Stimulated activated CD4-positive, alpha-beta T cell treated with anti-CD3 and anti-CD28 coated beads, Interleukin-12 subunit alpha, Interleukin-12 subunit beta, amount 100 ng/mL, for 48 hours (primary cell): ENCODE measurements around the gene PHACTR1.

Experiments used
- DNase-seq, 3 donors: peaks; one replicate each; pipeline ENCODE4 v3.0.0-alpha.2; 2020; ENCODE audit warnings: low read depth in 2 of 3, low spot score in 1 of 3

PHACTR1 gene

DNA sequence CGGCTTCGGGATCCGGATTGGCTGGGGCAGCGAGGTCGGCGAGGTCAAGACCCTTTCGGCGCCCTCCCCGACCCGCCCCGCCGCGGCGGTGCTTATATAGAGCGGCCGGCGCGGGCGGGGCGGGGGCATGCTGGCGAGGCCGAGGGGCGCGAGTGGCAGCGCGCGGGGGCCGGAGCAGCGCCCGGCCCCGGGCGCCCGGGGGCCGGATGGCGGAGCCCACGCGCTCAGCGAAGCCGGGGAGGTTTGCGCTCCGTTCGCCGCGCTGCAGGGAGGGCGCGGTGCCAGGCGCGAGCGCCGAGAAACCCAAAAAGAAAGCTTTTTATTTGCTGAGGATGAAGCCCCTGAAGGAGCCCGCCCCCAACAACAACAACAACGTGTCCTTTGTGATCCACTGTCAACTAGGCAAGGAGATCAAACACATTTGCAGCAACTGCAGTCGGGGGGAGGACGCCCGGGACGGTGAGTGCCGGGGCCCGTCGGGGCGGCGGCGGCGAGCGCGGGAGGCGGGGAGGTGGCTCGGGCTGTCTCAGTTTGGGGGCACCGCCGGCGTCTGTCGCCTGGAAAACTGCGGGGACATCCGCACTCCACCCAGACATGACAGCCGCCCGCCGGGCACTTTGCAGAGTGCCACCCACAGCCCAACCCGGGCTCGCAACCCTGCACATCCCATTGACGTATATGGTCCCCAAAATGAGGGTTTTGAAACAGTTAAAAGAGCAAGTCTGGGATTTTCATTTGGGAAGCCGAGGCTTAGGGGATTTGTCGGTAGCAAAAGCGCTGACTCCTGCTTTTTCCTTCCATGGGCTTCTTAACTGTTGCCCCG lies 297.3 kb downstream of the PHACTR1 start:
- no peak for DNase-seq

DNA sequence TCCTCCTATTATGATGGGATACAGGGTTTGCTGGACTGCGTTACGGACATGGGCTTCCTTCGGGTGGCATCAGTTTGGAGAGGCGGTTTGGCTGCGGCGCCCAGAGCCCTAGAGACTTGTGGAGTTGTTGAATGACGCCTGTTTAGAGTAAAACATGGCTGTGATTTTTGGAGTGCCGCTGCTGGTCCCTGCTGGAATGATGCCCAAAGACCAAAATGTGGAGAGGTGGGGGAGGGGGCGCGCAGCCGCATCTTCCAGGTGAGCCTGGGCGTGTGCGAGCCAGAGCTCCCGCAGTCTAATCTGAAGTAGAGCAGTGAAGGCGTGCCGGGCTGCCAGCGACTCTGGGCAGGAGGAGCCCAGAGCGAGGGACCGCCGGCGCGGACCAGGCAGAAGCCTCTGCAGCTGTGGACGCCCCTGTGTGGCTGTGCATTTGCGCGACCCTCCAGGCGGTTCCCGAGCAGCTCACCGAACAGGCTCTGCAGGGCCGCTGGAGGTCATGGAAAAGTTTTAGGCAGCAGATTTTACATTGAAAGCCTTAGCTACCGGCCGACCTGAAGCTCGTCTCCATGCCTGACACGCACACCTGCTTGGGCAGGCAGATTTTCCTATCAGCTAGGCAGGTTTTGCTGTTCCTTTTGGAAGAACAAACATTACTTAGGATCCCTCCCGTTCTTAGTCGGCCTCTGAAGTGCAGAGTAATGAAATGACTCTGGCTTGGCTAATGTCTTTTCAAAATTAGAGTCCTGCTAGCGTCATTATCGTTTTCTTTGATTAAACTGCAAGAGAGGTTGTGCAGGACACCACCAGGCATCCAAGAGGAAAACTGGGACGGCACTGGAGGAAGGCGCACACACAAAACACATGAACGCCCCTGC lies 298.2 kb downstream of the PHACTR1 start:
- no peak for DNase-seq

DNA sequence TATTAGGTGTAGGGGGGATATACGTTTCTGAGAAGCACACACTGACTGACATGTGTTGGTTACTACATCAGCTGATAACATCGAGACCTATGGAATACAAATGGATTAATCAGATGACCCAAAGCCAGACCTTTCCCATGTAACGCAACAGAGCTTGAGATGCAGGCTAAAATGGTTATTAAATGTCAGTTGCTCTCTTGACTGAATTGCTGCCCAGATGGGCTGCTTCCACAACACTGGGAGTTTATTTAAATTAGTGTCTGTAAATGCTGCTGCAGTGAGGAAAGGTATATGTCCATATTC lies 298.8 kb downstream of the PHACTR1 start:
- no peak for DNase-seq

DNA sequence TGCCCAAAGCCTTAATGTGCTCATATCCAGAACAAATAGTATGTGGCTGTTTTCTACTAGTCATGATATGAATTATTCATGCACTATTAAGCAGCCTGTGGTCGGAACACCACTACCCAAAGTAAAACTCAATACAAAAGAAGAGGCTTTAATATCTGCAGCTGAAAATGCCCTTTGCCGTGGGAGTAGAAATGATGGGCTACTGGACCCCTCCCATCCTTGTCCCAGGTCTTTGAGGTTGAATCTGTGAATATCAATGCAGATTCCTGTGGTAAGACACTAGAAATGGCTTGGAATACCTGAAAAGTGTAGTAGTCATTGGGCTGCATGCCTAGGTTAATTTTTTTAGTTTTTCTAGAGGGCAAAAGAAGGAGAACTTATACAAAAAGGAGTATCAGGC lies 308.0 kb downstream of the PHACTR1 start:
- DNase-seq = no peak

DNA sequence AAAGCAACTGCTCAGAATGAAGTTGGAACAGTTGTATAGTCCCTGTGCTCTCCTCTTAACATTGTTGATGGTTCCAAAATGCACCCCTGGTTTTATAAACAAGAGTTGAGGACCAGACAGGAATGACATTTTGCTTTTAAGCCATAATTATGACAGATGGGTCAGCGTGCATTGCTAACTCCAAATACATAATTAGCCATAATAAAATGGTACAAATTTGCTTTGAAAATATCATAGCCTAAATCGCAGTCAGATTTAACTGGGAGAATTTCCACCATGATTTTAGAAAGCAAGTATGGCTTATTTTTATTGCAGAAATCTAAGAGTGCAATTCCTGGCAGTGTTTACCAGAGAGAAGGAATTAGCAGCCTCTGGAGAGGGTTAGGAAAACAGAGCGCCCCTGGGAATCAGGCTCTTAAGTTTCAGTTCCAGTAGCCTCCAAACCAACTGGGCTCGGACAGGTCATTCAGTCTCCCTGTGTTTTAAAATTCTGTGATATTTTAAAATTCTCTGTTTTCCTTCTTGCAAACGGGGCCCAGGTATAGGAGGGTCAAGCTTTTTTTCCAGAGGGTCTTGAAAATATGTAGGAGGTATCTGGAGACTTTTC lies 309.4 kb downstream of the PHACTR1 start:
- DNase-seq = no peak

DNA sequence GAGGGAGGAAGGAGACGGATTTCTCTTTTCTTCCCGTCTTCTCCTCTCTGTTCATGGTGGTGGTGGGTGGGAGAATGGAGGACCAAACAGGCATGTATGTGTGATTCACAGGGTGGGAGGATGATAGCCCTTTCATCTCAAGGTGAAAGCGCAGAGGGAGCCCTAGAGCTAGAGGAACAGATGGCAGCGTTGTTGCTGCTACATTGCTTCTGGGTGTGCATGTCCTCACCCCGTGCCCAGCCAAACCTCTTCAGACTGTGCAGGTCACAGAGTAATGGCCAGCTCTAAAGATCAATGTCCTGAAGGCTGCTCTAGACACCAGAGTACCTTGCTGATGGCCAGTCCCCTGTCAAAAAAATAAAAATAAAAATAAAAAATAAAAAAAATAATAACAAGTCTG lies 310.0 kb downstream of the PHACTR1 start:
- DNase-seq = no peak

DNA sequence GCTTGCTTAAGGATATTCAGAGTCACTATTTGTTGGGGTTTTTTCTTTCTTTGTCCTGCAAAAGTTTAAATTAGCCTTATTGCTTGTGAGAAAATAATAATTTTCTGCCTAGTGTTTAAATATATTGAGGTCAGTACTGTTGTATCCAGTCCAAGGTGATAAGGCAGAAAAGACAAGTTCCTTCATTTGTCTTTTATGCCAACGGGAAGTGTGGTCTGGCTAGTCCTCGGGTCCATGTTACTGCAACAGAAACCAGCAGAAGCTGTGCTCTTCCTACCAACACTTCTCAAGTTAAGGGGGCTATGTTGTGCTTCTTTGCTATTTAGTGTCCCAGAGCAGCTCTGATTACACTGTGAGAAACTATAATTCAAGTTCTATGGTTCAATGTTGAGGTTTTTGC lies 310.6 kb downstream of the PHACTR1 start:
- no peak for DNase-seq

DNA sequence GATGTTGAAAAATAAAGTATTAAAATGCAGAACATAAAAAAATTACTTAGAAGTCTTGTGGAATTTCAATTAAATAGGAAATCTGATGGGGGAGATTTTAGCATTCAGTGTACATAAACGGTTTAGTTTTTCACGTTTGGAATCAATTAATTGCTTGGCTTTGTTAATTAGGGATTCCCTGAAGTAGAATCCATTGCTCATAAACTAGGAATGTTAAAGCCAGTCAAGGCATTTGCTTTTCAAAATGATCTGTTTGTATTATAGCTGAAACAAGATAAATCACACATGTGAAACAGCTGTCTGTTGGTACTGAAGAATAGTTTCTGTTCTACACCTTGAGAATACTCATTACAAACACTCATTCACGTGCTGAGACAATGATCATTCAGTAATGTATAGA lies 313.8 kb downstream of the PHACTR1 start:
- DNase-seq = no peak

DNA sequence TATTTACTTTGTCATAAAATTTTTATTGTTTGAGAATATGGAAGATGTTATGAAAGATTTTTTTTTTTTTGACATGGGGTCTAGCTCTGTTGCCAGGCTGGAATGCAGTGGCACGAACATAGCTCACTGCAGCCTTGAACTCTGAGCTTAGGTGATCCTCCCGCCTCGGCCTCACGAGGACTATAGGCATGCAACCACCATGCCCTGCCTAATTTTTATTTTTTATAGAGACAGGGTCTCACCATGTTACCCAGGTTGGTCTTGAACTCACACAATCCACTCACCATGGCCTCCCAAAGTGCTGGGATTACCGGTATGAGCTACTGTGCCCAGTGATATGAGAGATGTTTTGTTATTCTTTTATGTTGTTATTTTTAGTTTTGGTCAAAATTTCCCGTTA lies 316.0 kb downstream of the PHACTR1 start:
- no peak for DNase-seq

DNA sequence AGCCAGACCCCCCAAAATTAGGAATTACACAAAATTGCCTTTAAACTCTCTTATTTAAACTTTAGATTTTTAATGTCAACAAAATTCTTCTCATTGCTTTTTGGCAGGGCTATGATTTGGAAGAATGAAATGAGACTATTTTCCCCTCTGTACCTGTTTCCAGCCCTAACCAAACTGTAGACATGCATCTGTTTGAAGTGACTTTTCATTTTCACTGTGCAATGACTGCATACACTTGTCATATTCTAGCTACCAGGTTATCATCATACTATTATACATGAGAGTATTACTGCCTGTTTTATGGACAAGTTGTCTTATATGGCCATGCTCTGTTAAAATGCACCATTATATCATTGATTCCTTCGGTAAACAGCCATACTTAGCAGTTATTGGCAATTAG lies 316.6 kb downstream of the PHACTR1 start:
- no peak for DNase-seq

DNA sequence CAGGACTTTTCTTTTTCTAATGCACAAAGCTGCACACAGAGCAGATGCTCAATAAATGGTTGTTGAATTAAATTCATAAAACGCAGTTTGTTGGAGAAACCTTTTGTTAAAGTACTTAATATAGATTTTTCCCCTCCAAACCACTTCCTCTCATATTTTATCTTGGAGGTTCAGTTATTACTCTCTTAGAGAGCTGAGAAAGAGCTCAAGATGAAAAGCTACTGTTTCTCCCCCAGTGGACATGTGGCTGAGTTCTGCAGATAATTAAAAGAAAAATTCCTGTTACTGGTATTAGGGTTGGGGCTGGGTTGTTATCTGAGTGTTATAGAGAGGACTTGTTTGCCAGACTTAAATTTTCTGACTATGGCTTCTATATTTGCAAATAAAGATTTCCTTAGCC lies 317.7 kb downstream of the PHACTR1 start:
- no peak for DNase-seq

DNA sequence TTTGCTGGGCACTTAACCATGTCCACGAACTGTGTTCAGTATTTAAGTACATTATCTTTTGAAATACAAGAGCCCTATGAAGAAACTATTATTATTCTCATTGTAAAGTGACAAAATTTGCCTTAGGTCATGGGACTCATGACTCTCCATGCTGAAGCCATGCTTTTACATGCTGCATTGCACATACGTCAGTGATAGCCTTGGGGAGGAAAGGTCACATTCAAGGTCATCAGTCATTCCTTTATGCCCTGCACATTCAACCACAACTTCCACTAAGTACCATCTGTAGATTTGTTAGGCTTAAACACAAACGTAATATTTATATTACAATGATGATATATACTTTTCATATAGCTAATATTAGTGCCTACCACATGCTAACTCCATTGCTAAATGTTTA lies 319.0 kb downstream of the PHACTR1 start:
- DNase-seq = no peak

DNA sequence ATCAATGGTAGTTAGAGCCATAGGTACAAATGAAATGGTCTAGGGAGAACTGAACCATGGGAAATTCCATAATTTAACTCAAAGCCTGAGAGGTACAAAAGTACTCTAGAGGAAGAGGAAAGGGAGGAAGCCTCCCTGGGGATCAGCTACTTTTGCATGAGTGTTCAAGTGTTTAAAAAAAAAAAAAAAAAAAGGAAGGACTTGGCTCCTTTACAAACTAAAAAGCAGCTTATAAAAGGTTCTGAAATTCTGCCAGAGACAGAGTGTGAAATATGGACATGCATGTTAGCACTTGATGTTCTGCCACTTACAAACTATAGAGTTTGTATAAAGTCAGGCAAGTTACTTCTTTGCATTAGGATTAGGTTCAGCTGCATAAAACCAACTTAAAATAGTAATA lies 321.7 kb downstream of the PHACTR1 start:
- DNase-seq = no peak

DNA sequence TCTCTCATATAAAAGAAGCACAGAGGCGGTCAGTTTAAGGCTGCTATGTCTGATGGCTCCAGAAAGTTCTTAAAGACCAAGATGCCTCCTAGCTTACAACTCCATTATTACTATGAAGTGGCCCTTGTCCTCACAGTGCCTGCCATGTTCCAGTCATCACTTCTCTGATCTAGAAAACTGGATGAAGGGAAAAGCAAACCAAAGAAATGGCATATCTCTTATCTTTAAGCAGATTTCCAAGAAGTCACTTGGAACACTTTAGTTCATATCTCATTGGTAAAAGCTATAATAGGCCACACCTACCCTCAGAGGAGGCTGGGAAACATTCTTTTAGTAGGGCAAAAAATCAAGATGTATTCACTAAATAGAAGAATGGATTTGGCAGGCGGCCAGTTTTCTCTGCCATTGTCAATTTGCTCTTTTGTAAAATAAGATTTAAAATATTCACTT lies 322.2 kb downstream of the PHACTR1 start:
- no peak for DNase-seq

DNA sequence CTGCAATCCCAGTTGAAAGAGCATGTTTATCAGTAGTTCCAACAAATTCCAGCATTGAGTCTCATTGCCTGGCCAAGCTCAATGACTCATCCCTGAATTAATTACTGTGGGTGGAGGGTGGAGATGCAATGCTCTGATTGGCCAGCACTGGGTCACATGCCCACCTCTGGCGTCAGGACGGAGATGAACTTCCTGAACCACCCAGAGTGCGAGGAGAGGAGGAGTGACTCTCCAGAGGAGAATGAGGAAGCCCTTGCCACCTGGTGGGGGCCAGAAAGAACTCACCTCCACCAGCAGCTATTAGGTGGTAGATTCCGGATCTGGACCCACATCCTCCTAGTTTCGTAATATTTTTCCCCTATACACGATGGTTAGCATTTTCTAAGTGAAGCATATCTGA lies 327.8 kb downstream of the PHACTR1 start:
- no peak for DNase-seq

DNA sequence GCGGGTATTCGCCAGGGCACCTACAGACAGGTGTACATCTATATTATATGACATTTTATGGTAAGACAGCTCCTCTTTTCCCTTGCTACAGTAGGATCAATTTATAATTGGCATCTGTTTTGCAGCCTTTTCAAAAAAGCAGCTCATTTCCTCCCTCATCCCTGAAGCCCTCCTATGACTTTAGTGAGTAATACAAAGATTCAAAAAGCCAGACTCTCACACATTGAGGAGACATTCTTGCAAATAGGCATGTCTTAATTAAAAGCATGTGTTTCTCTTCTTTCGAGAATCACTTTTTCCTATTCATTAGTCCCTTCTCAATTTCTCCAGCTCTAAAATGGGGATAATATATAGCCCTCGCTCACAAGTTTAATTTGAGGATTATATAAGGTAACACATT lies 328.3 kb downstream of the PHACTR1 start:
- DNase-seq = no peak

DNA sequence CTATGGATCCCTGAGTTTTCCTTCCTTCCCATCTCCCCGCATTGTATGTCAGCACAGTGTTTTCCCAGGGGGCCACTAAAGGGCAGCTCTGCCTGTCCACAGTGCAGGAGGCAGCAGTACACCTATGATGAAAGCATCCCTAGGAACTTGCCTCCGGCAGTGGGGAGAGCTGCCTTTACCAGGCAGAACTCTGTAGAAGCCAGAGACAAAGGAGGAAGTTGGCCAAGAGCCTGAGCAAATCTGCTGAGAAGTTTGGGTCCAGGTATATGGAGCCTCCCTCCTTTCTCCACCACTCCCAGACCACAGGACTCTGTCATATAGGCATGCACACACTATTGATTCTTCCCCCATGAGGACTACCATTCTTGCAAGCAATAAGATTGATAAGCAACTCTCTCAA lies 329.1 kb downstream of the PHACTR1 start:
- DNase-seq = no peak

DNA sequence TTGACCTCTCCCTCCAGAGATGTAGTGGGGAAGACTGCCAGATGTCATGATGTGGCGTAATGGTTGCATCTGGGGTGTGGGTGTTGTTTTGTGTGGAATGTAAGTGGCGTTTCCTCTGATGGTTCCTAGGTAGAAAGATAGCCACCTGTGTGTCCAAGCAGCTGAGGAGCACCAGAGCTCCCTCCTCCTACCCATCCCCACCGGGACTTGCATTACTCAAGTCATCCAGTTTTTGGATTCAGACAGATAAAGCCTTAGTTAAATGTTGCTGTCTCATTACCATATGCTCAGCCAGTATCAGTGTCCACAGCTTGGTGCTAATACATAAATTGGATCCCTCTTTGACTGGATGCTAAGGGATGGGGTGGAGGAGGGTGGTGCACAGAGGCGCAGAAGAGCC lies 329.5 kb downstream of the PHACTR1 start:
- no peak for DNase-seq

DNA sequence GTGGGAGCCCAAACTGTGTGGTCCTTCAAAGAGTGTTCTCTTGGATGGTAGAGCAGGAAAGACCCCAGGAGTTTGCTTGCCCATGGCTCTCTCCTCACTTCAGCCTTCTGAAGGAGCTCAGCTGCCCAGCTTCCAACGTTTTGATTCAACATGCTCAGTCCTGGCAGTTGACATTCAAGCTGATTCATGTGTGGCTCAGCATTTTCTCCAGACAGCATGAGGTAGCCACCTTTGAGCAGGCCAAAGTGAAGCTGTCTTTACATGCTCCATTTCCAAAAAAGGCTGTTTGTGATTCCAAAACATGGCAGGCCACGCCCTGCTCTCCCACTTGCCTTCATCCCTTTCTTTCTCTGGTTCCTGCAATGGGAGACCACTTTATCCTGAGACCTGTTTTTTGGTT lies 331.5 kb downstream of the PHACTR1 start:
- no peak for DNase-seq

DNA sequence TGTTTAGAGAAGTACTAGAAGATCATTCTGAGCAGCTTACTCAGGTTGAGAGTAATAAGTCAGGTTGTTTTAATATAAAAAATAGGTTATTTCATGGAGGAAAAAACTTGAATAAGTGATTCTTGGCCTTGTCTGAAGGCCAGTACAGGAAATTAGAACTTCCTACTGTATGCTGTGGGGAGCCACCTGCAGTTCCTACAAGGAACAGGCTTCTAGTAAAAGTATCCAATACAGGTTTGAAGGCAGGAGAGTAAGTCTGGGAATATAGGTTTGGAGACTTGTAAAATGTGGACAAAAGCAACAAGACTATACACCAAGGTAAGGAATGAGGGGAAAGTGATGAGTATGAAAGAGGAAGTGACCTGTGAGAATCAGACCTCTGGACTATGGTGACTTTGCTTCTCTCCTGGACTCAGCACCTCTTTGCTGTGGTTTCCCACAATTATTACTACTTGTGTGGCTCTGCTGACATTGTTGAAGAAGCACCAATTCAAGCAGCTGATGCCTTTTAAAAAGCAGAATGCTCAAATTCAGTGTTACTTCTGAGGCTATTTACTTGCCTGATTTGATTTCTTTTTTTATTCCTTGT lies 333.2 kb downstream of the PHACTR1 start:
- no peak for DNase-seq

DNA sequence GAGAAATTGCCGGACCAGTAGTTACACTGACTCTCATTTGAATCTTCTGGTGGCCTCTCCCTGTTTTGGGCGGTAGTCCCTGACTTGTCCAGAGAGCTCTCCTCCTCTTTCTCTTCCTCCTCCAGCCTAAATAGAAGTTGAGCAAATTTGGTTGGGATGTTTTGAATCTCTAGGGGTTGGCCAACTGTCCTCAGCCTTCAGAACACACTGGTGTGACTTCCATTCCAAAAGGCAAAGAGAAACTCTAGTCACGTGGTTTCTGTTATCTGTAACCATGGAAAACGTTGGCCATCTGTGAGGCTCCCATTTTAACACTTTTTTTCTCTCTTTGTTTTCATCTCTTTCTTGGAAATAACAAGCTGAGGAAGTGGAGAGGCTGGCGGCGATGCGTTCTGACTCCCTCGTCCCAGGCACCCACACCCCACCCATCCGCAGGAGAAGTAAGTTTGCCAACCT lies 336.5 kb downstream of the PHACTR1 start:
- DNase-seq = no peak

DNA sequence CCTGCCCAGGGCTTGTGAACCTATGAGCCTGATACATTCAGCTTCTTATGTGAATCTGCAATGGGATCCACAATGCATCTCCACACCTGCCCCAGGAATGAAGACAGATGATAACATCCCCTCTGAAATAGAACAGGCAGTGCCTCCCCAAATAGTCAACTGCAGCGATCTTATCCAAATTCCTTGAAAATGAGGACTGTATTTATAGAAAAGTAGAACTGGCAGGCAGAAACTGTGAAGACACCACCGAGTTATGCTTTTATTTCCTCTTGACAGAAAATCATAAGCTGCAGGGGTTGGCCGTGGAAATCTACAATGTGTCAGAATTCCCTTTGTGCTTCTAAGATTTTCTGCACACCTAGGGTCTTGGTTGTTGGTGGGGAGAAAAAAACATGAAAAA lies 341.5 kb downstream of the PHACTR1 start:
- DNase-seq = no peak
